Activated CD8-positive, alpha-beta memory T cell treated with anti-CD3 and anti-CD28 coated beads for 48 hours (primary cell): ENCODE measurements around the gene SMIM41.

Source experiments
- DNase-seq, 3 experiments: peaks; one replicate each; pipeline ENCODE4 v3.0.0-alpha.2; 2020; ENCODE audit warnings: low read depth in 2 of 3, low spot score in 2 of 3

The SMIM41 gene

DNA sequence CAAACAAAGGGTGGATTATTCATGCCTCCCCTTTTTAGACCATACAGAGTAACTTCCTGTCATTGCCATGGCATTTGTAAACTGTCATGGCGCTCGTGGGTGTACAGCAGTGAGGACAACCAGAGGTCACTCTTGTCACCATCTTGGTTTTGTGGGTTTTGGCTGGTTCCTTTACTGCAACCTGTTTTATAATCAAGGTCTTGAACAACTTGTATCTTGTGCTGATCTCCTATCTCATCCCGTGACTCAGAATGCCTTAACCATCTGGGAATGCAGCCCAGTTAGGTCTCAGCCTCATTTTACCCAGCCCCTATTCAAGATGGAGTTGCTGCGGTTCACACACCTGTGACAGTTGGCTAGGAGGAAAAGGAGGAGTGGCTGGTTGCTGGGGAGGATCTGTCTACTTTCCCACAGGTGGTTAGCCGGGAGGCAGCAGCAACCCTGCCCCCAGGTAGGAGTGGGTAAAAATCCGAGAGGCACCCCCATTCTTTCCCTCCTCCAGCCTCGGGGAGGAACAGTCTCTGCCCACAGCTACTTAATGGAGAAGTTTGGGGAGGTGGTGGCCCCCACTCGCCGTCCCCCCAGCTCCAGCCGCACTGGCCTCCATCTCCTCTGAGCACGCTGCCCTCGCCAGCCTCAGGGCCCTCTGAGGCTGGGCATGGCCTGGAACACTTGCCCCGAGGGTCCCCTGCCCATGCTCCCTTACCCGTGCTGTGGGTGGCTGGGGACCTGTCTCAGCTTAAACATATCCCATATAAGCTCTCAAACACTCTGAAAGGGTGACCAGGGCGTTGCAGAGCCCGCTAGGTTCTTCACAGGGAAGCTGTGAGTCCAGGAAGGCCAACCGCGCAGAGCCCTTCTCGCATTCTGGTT lies 41.7 kb downstream of the SMIM41 start:
- no peak for DNase-seq

GRCh38 chr12:52121824-52122539 lies 42.5 kb downstream of the SMIM41 start:
- peak; percentile 23 to 64 (median 46) for DNase-seq

- no peak for DNase-seq
Observed at GRCh38 chr12:52122540-52122871, 43.0 kb downstream of the SMIM41 start.

GRCh38 chr12:52122904-52123303 lies 43.4 kb downstream of the SMIM41 start:
- no peak for DNase-seq

GRCh38 chr12:52123487-52124186 lies 44.1 kb downstream of the SMIM41 start:
- DNase-seq, result no peak

DNA sequence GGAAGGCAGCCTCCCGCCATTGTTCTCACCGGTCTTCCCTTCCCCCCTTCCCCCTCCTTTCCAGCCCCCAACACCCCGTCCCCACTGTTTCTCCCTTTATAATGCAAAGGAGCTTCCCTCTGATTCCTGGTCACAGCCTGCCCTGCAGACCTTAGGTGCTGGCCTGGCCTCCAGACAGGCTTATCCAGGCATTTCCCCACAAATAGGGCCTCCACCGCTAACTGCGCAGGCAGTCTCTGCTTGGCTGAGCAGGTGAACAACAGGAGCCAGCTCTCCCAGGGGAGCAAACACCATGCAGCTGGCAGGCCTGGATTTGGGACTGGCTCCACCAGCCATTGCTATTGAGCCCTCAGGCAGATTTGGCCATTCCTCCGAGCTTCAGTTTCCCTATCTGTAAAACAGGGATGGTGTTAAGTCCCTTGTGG lies 46.0 kb downstream of the SMIM41 start:
- no peak for DNase-seq

- DNase-seq, result no peak
Observed at GRCh38 chr12:52126050-52126604, 46.6 kb downstream of the SMIM41 start.

DNA sequence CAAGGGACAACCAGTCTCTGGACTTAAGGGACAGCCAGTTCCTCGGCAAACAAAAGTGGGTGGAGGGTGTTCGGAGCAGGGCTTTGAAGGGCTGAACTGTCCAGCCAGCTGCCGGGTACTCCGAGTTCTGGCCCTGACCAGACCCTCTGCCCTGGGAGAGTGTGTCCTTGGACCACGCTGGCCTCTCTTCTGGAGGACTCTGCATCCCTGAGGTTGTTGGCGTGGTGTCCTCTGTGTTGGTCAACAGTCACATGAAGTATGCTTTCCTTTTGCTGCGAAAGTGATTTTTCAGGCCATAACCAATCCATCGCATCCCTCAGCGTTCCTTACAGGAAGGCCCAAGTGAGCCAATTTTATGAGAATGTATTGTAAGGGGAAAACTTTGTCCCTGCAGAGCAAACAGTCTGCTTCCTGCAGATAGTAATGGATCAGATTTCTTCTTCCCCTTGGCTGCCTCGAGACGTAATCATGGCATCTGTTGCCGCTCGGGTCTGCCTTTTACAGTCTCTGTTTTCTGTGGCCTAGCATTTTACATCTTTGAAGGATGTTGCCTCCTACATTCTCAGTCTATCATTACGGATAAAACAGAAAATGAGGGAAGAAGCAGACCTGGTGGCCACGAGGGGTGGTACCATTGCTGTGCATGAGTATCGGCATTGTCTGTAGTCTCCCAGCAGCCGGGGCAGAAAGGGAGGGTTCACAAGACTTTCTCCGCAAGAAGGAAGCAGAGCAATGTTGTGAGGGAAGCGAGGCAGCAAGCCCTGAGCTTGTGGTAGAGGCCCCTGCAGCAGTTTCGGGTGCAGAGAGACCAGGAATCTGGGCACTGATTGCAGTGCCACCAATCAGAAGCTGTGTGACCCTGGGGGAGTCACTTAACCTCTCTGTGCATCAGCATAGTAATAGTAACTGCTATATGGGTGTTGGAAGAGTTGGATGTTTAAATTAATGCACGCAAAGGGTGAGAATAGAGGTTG lies 47.4 kb downstream of the SMIM41 start:
- DNase-seq, result no peak

GRCh38 chr12:52127683-52128450 lies 48.4 kb downstream of the SMIM41 start:
- DNase-seq, result no peak

GRCh38 chr12:52130711-52131110 lies 51.2 kb downstream of the SMIM41 start:
- no peak for DNase-seq

DNA sequence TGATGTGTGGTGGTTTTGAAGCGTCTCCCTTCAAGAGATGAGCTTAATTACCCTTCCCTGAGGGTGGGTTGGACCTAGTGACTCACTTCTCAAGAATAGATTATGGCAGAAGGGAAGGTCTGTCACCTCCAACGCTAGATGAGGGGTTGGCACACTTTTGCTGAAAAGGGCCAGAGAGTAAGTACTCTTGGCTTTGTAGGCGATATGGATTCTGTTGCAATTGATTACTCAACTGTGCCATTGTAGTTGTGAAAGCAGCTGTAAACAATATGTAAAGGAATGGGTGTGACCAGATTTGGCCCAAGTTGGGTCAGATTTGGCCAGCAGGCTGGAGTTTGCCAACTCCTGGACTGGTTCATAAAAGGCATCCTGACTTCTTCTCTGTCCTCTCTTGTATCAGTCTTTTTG lies 53.3 kb downstream of the SMIM41 start:
- DNase-seq, result no peak

DNA sequence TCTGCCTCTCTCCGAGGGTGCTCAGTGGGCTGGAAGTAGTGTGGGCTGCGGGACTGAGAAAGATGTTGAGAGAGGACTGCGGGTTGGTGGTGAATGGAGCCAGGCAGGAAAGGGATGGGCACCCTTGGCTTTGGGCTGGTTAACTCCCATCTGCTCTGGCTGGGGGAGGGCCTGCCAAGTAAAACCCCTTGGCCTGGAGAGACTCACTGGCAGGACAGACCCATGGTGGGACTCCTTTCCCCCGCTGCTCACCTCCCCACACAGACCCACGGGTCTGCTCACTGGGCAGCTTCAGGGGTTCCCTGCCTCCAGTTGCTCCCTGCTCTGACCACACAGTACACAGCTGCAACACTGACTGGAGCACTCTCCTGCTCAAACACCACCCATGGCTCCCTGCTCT lies 58.2 kb downstream of the SMIM41 start:
- DNase-seq, result no peak

DNA sequence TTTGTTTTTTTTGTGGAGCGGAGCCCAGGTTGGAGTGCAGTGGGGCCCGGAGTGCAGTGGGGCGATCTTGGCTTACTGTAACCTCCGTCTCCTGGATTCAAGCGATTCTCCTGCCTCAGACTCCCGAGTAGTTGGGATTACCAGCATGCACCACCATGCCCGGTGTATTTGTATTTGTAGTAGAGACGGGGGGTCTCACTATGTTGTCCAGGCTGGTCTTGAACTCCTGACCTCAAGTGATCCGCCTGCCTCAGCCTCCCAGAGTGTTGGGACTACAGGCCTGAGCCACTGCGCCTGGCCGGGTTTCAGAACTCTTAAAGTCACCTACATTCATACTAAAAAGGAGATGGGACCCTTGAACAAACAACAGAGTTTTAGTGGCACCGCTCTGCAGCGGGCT lies 59.6 kb downstream of the SMIM41 start:
- no peak for DNase-seq

- DNase-seq, result no peak
Observed at GRCh38 chr12:52139579-52140062, 60.1 kb downstream of the SMIM41 start.

DNA sequence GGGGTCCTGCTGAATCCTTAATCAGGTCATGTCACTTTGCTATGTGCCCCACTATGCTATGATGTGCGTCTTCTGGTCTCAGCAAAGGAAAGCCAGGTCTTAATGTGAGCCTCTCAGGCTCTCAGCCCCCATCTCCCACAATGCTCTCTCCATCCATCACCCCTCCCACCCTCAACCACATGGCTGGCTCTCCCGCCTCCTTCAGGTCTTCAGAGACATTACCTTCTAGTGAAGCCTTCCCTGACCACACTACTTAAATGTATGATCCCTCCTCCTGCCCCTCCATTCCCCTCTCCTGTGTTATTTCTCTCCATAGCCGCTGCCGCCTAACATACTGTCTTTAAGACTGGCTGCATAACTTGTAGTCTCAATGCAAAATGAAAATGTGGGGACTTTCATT lies 61.8 kb downstream of the SMIM41 start:
- no peak for DNase-seq

DNA sequence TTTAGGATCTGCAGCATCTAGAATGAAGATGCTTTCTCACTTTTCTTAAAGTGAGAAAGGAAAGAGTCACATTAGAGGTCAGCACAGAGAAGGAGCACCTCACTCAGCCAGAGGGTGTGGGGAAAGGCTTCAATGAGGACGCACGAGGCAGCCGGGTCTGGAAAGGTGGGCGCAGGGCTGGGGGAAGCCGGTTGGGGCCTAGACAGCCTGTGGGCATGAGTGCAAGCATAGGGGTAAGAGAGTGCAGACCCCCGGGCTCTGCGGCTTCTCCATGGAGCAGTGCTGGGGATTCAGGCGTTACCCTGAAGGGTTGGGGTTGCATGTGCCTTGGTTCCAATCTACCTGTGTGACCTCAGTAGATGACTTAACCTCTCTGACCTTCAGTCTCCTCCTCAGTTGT lies 62.4 kb downstream of the SMIM41 start:
- no peak for DNase-seq

GRCh38 chr12:52142431-52142830 lies 62.9 kb downstream of the SMIM41 start:
- no peak for DNase-seq

DNA sequence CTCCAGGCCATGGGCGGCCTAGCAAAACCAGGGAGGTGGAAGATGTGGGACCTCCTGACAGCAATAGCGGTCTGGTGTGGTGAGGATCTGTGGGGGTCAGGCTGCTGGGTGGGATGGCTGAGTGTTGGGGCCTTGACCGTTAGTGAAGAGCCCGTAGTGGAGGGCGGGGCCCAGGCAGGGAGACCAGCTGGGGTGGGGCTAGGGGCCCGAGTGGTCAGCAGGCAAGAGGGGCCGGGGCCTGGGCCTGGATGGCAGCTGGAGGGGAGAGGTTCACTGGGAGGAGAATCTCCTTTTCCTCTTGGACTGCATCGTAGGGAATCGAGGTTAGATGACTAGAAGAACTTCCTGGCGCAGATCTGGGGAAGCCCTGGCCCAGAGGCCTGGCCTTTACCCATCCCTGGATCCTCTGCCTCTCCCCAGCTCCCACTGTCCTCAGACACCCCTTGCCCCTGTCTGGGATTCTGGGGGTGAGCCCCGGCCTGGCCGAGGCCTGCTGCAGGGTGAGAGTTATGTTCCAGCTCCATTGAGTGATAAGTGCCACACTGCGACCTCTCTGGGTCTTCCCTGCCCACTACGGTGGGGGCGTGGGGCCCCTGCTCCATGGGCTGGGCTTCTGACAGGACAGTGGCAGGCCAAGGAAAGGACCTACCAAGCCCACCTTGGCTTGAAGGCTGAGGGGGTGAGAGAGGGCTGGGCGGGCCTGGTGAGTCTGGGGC lies 65.2 kb downstream of the SMIM41 start:
- no peak for DNase-seq
